Keratinocyte (primary cell): ENCODE measurements around the gene IDS.

Experiments
- CTCF ChIP-seq, 3 experiments: IDR thresholded peaks in 1 of 3; conservative IDR thresholded peaks in 1 of 3; optimal IDR thresholded peaks in 1 of 3; 2 replicates in 2 of 3; 3 replicates in 1 of 3; pipeline versions ENCODE3 to v1.5.1; 2011; ENCODE audit warnings: low read length in 3 of 3, mild to moderate bottlenecking in 3 of 3, moderate library complexity in 2 of 3, control low read depth in 1 of 3, inconsistent platforms in 1 of 3; ENCODE audit not compliant: insufficient read depth in 2 of 3; ENCODE audit errors: extremely low read depth in 1 of 3
- EZH2 ChIP-seq: IDR thresholded peaks from one replicate; pipeline ENCODE4 v1.6.1; 2012; ENCODE audit warnings: inconsistent platforms, mild to moderate bottlenecking, low read length, moderate library complexity

DNA sequence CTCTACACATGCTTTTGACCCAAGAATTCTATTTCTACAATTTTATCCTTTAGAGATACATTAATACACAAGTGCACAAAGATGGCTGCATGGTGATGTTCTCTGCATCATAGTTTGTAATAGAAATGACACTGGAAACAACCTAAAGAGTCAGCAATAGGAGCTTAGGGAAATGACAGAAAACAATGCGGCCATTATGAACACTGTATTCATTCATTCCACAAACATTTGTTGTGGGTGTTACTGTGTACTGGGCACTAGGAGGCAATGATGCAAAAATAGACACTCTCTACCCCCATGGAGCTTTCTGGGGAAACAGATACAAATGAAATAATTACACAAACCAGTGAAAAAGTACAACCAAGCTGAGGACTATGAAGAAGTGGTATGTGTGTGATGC is 32.0 kb downstream of the IDS start:
- TF ChIP-seq EZH2, result no peak
- TF ChIP-seq CTCF (optimal IDR thresholded peaks at IDR 0.05 in 1 of 3, IDR thresholded peaks at IDR 0.05 in 1 of 3, conservative IDR thresholded peaks at IDR 0.05 in 1 of 3; ENCODE audit: extremely low read depth in 1 of 3, insufficient read depth in 2 of 3, low read length in 3 of 3), result no peak
